NCI-H748 (cell line): ENCODE results near the gene KIF21A.

Experiments
- DNase-seq: peaks from one replicate; lab custom pipeline; 2025; ENCODE audit not compliant: unreplicated experiment; lab: John Stamatoyannopoulos, UW

KIF21A gene

GRCh38 chr12:39440101-39440500 is 2.8 kb downstream of the KIF21A start:
- no peak for DNase-seq

DNA sequence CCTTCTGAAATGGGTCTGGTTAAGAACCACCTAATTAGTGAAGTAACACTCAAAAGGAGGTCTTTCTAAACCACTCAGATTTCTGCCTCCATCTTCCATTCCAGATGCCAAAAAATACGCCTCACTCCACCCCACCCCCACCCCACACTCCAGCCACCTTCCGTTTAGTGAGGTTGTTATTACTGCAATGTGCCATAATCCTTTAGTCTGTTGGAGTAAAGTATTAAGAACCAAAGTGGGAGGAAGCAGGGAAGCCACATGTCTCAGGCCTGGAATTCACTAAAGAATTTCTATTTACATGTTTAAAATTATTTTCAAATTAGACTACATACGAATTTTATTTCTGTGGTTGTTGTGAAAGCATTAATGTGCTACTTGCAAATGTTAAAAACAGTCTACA is 7.4 kb downstream of the KIF21A start:
- DNase-seq, result no peak

GRCh38 chr12:39431797-39432196 is 11.1 kb downstream of the KIF21A start:
- DNase-seq, result peak; percentile 17

DNA sequence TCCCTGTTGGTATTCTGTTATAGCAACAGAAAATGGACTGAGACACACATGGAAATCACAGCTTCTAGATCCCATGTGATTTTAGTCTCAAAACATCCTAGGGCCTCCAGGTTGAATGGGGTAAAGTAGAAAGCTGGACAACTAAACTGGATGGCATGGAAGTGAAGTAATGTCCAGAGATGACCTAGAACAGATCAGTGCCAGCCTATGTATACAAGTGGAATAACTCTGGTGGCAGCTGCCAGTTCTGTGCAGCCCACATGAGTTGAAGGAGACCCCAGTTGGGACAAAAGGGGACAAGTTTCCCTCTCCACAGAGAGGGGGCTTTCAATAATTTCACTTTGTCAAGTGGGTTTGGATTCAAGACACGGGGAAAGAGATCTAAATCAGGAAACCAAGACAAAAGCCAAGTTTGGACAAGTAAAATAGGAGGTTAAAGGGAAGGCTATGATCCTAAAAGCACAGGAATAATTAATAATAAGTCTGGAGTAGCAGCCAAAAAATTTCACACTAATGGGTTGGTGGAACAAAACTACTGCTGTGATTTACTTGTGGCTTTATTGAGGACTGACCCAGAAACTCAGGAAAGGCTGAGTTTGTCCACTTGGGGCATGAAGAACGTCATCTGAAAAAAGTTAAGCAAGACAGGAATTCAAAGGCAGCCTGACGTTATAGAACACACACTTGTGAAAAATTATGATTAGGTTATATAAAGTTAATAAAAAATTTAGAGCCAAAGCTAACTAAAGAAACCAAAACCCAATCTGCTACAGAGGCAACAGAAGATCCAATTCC is 11.7 kb downstream of the KIF21A start:
- no peak for DNase-seq

DNA sequence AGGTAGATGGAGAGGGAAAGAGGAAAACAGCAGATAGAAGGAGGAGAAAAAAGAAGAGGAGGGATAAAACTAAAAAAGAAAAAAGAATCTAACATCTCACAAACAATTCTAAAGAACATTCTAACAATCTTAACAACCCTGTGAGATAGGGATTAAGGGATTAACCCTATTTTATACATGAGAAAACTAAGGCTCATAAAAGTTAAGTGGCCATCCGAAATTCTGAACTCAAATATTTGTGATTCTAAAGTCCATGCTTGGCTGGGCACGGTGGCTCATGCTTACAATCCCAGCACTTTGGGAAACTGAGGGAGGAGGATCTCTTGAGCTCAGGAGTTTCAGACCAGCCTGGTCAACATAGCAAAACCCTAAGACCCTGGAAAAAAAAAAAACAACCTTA is 13.1 kb downstream of the KIF21A start:
- no peak for DNase-seq

- DNase-seq, result no peak
Observed at GRCh38 chr12:39427360-39427808, 15.5 kb downstream of the KIF21A start.

GRCh38 chr12:39426636-39427240 is 16.2 kb downstream of the KIF21A start:
- no peak for DNase-seq

GRCh38 chr12:39420043-39420442 is 22.9 kb downstream of the KIF21A start:
- no peak for DNase-seq

DNA sequence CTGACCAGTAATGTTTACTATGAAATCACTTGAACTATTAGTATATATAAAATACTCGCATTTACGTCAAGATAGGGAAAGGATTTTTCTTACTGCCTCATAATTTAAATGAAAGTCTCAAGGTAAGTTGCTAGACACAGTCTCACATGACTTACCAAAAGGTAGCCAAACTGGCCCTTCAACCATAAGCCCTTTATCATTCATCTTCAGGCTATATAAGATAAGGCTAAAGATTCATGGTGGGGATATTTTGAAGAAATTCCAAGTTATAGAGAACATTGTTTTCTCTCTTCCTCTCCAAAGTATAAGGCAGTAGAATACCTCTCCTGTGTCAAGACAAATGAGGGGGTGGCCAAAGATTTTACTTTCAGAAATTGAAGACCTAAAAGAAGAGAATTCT is 23.4 kb downstream of the KIF21A start:
- DNase-seq, result no peak

GRCh38 chr12:39417916-39418315 is 25.0 kb downstream of the KIF21A start:
- DNase-seq, result no peak

- DNase-seq, result no peak
Observed at GRCh38 chr12:39413836-39414771, 28.8 kb downstream of the KIF21A start.

GRCh38 chr12:39412210-39412609 is 30.7 kb downstream of the KIF21A start:
- peak; percentile 23 for DNase-seq

DNA sequence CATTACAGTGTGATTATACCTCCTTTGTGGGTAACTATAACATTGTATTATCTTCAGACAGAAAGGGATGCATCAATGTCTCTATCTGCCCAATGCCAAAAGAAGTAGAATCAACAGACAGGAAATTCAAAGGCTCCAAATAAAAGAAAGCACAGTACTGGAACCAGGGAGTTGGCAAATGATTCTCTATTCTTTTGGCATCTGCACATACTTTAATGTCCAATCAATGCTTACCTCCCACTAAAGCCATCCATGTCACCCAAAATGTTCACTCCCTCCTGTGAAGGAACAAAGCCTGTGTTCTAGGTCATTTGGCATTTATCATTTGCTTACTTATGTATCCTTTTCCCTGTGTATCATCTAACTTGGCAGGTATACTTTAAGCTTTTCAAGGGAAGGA is 36.7 kb downstream of the KIF21A start:
- no peak for DNase-seq

DNA sequence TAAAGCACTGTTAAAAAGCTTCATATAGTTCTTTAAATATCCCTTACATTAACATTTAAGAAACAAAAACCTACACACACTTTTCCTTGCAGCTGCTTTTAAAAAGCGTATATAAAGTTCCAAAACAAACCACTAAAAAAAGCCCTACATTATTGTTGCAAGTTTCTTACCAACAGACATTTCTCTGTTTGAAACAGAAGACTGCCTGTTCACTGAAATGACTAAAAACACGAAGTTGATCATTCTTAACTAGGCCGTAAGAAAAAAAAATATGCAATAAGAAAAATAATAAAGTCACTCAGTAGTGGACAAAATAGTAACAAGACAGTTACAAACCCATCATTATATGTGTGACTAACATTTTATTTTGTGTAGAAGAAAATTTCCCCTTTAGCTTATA is 37.3 kb downstream of the KIF21A start:
- no peak for DNase-seq

DNA sequence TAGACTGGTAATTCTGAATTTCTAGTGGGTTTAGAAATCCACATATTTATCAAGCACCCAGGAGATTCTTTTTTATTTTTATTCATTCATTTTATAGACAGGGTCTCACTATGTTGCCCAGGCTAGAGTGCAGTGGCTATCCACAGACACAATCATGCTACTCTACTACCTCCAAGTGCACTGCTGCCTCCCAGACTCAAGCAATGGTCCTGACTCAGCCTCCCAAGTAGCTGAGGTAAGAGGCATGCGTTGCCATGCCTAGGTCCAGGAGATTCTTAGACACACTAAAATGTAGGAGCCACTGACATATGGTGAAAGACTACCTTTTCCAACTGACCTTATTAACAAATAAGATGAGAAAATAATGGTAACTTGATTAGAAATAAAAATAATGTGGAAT is 38.9 kb downstream of the KIF21A start:
- no peak for DNase-seq

GRCh38 chr12:39403376-39403775 is 39.5 kb downstream of the KIF21A start:
- DNase-seq, result no peak

GRCh38 chr12:39402922-39403321 is 40.0 kb downstream of the KIF21A start:
- no peak for DNase-seq

DNA sequence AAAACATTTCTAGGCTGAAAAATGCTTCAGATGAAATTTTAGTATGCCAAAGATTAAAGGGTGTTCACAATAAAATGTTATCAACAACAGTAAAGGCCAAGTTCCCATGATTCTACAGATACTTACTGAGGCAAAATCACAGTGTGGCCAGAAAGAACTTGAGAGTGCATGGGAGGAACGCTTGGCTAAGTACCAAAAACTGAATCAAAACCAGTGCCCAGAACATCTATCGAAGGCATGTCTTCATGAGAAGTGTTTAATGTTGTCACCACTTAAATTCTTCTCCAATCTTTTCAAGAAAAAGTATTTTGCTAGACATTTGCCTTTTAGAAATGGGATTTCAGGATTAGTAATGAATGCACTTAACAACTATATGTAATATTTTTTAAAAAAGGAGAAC is 41.5 kb downstream of the KIF21A start:
- DNase-seq, result no peak

DNA sequence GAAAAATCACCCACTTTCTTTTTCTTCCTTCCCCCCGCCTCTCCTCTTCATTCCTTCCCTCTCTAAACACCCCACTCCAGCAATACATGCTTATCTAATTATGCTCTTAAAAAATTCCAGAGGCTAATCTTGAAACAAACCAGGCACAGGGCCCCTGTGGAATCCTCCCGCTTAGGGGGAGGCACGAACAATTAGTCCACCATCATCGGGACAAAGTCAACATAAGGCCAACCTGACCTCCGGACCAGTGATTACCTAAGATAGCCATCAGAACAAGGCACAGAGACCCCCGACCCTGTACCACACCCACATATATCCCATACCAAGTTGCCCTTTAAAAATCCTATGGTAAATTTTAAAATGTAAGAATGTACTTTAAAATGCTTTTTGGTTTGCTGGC is 47.1 kb downstream of the KIF21A start:
- DNase-seq, result no peak

DNA sequence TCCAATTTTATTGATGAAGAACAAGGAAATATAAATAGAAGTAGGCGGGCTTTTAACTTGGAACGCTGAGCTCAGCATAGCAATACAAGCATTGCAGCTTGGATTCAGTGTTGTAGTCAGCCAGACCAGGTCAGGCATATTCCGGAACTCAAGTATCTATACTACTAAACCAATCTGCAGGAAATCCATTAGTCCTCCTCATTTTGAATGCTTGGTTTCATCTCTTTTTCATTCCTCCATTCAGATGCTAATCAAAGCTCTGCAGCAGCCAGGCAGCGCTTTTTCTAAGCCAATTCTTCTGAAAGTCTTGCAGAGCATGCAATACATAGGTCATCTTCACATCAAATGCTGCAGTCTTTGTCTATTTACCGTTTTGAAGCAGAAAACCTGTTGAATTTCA is 49.0 kb downstream of the KIF21A start:
- no peak for DNase-seq

DNA sequence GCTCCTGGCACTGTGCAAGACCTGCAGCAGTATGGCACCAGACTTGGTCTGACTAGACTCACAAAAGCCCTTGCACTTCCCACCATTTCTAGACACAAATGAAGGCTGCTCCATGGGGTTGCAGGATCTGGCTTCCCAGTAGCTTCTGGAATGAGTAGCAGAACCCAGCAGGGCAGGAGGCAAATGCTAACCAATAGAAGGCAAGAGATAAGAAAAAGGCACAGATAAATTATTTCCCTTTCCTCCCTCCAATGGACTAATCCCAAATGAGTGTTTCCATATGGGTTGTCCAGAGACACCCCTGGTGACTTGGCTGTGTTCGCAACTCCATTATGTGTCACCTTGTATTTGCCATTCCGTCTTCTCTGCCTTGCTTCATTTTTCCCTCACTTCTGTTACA is 49.7 kb downstream of the KIF21A start:
- no peak for DNase-seq
